ENCODE results near the gene DNAJB9.

DNAJB9 gene

DNA sequence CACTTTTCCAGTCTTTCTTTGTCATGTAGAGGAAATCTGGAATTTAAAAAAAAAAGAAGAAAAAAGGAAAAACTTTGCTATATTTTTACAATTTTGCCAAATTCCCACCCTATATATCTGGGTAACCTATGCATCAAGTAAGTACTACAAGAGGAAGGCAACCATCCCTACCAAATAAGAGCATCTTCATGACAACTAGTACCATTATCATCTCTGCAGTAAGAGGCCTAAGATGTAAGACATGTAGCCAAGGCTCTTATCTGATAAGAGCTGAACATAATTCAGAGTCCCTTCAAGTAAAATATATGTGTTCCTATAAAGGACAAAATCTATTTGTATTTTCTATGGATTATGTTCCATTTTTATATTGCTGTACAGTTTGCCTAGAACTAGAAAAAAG lies 3.7 kb upstream of the DNAJB9 start:
- no peak for DNase-seq (ENCODE audit: low read depth, low spot score)
- no peak overlapping the region for H3K27ac ChIP-seq

DNA sequence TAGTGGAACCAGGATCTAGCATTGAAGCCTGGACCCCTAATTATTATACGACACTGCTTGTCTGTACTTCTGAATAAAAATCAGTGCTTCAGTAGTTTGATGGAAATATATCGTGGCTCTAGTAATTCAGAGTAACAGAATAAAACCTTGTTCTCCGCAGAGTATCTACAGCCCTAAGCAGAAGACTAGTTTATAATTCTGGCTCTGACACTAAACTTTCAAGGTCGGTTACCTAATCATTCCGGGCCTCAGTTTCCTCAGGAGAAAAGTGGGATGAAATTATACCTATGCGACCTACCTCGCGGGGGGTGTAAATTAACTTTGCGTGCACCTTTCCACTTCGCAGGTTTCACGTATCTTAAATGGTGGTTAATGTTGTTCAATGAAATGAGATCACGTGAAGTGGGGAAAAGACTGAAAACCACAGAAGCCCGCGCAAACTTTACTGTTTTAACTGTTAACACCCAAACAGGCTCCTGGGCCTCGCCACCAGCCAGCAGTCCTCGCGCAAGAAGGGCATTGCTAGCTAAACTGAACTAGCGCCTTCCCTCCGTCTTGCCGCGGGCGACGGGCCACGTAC lies 783 bp upstream of the DNAJB9 start:
- DNase-seq (ENCODE audit: low read depth, low spot score) = no peak
- peak overlapping the region; percentile 86 for H3K27ac ChIP-seq

DNA sequence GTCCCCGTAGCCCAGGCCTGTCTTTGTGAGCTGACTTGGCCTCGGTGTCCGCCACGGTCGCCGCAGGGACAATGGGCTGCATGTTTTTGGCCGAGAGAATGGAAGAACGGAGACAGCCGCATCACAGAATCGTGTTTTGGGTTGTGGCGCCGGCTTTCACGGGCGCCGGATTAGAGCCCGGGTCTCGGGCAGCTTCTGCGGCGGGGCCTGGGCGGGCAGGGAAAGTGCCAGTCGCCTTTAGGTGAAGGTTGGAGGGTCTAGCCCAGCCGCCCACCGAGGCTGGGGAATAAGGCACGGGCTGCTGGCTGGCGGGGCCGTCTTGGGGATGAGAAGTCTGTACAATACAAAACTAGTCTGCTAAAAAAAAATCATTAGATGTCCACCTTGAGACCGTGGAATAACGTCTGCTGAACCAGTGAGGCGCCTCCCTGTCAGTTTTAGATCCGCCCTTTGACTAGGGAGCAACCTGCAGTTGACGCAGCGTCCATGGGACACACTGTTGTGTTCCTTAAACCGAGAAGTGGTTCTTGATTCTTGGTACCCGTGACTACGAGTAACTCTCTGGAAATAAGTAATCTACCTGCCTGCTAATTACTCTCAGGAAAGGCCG lies 577 bp downstream of the DNAJB9 start:
- DNase-seq (ENCODE audit: low read depth, low spot score) = no peak
- H3K27ac ChIP-seq = peak overlapping the region; percentile 86

DNA sequence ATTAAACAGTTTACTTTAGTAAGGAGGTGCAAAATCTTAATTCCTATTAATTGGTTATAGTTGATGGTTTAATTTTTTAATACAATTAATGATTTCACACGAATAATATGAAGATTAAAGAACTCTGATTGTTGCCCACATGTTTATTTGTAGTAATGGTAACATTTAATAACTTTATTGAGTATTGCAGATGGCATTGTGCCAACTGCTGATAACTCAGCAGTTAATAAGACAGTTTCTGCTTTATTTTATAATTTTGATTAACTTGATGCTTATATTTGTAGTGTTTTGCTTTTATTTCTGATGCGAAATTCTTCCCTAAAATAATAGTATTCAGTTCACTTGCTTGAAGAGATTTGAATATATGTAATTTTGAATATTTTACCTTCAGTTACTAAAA lies 2.8 kb downstream of the DNAJB9 start:
- DNase-seq (ENCODE audit: low read depth, low spot score) = no peak

GRCh38 chr7:108575156-108575555 lies 5.5 kb downstream of the DNAJB9 start:
- no peak for DNase-seq (ENCODE audit: low read depth, low spot score)
- H3K27ac ChIP-seq = no peak overlapping the region

More for the DNA sequence above, 2.8 kb downstream of the DNAJB9 start:
- H3K27ac ChIP-seq = no peak overlapping the region

DNA sequence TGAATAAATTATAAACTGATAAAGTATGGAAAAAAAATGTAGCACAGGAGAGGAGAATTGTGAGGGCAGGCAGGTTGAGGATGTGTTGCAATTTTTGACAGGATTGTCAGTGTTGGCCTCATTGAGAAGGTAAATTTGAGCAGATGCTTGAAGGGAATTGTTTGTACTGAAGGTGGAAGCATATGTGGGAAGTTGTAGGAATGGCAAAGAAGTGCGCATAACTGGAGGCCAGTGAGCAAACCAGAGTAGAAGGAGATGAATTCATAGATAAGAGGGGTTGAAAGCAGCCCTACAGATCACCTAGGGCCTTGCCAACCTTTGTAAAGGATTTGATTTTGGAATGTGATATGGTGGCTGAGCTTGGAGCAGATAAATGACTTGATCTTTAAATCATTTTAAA lies 6.4 kb downstream of the DNAJB9 start:
- no peak for DNase-seq (ENCODE audit: low read depth, low spot score)
- H3K27ac ChIP-seq = no peak overlapping the region

DNA sequence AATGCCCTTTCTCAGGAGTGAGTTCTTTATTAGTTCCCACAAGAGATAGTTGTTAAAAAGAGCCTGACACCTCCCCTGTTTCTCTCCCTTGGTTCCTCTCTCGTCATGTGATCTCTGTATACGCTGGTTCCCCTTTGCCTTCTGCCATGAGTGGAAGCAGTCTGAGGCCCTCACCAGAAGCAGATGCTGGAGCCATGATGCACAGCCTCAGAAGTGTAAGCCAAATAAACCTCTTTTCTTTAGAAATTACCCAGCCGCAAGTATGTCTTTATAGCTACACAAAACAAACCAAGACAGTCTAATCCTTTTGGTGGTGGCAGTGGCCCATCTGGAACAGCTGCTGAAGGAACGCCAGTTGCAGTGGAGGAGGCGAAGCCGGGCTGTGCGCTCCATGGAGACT lies 9.3 kb downstream of the DNAJB9 start:
- DNase-seq (ENCODE audit: low read depth, low spot score) = no peak
- H3K27ac ChIP-seq = no peak overlapping the region

GRCh38 chr7:108580298-108580697 lies 10.6 kb downstream of the DNAJB9 start:
- DNase-seq (ENCODE audit: low read depth, low spot score) = no peak
- H3K27ac ChIP-seq = no peak overlapping the region

DNA sequence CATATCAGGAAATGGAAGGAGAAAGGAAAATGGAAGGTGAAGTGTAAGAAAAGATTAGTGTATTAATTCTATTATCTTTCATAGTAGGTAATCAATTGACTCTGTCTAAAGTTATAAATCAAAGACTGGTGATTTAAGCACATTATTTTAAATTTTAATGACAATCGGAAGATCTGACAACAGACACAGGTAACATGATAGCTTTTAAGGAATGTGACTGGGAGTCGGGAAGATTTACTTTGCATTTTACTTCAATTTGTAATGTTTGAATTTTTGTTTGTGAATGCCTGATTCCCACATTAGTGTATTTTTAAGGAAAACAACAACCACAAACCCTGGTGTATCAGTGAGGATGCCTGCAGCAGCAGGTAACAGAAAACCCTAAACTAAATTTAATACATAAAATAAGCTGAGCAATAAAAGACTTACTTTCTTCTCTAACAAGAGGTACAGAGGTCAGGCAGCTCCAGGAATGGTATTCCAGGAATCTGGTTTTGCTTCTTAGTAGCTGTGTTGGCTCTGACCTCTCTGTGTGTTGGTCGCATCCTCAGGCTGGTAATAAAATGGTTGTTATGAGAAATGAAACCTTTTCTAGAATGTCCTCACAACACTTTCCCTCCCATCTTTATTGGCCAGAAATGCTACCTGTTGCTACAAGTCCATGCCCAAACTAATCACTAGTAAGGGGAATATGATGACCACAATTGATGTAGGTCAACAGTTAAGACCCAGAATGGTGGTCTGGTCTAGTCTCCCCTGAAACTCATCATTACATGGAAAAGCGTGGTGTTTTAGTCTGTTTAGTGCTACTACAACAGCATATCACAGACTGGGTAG lies 12.2 kb downstream of the DNAJB9 start:
- no peak overlapping the region for H3K27ac ChIP-seq
- DNase-seq (ENCODE audit: low read depth, low spot score) = no peak

DNA sequence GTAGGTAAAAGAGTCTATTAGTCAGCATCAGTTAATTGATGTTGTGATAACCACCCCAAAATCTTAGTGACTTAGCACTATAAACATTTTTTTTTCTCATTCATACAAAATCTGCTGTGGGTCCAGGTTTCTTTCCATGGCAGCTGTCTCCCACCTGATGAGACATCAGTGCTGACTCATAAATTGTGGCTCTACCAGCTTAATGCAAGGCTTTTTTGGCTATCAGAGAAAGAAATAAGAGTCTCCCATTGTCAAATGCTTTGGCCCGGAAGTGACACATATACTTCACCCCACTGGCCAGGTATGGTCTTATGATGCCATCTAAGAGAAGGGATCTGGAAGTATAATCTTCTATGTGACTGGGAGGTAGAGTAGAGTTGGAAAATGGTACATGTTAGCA lies 14.5 kb downstream of the DNAJB9 start:
- no peak for DNase-seq (ENCODE audit: low read depth, low spot score)
- no peak overlapping the region for H3K27ac ChIP-seq

DNA sequence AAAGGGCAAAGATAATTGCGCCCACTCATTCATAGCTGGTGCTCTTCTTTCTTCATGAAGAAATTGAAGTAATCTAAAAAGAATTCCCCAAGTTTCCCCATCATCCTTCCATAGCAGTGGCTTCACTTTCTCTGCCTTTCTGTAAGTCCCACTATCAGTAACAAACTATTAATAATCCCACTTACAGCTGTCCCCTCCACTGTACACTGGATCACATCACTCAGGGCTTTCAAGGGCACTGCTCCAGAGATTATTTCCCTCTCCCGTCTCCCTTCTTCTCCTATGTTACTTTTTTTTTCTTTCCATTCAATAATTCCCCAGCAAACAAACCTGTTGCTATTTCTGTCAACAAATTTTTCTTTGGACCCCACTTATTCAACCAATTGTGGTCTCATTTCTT lies 16.2 kb downstream of the DNAJB9 start:
- DNase-seq (ENCODE audit: low read depth, low spot score) = no peak
- no peak overlapping the region for H3K27ac ChIP-seq

DNA sequence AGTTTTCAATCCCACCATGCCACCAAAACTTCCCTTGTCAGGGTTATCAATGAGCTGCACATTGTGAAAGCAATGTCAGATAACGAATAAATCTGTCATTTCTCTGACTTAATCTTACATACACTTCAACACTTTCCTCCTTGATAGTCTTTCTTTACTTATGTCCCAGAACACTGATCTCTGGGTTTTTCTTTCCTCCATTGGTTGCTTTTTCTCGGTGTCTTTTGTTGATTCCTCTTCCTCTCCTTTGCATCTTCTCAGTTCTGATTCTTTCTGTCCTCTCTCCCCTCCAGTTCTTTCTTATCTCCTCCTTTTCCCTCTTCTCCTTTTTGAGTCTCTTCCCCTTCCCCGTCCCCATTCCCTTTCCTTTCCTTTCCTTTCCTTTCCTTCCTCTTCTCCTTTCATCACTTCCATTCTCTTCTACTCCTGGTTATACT lies 16.6 kb downstream of the DNAJB9 start:
- H3K27ac ChIP-seq = no peak overlapping the region
- DNase-seq (ENCODE audit: low read depth, low spot score) = no peak

- DNase-seq (ENCODE audit: low read depth, low spot score) = no peak
- no peak overlapping the region for H3K27ac ChIP-seq
Measured at GRCh38 chr7:108589199-108589598, 19.5 kb downstream of the DNAJB9 start.

DNA sequence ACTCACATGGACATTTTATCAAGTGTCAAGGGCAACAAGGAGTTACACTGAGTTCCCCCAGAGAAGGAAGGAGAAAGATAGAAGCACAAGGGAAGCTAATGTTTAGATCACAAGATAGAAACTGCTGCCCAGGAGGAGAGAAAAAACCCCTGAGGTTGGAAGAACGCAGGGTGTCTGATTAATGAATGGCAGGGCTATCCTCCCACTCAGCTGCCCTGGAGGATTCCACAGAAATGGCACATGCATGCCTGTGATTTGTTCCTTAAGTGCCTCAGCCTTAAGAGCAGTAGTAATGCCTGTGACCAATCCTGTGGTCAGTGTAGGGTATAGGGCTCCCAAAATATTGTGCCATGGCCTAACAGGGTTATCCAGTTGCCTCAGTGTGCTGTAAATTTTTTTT lies 20.2 kb downstream of the DNAJB9 start:
- DNase-seq (ENCODE audit: low read depth, low spot score) = no peak
- no peak overlapping the region for H3K27ac ChIP-seq

DNA sequence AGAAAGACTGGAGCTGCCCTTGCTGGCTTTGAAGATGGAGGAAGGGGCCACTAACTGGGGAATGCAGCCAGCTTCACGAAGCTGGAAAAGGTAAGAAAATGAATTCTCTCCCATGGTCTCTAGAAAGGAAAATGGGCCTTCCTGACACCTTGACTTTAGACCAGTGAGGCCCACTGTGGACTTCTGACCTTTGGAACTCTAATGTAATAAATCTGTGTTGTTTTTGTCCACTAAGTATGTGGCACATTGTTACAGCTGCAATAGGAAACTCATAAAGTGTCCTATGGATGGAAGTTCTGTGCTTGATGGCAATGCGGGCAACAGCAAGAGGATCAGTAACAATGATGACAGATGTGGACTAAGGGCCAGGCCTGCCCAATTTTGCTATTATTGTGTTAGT lies 20.9 kb downstream of the DNAJB9 start:
- no peak overlapping the region for H3K27ac ChIP-seq
- no peak for DNase-seq (ENCODE audit: low read depth, low spot score)

- H3K27ac ChIP-seq = no peak overlapping the region
- no peak for DNase-seq (ENCODE audit: low read depth, low spot score)
Measured at GRCh38 chr7:108592646-108593201, 23.1 kb downstream of the DNAJB9 start.

GRCh38 chr7:108596560-108596959 lies 26.9 kb downstream of the DNAJB9 start:
- DNase-seq (ENCODE audit: low read depth, low spot score) = no peak

DNA sequence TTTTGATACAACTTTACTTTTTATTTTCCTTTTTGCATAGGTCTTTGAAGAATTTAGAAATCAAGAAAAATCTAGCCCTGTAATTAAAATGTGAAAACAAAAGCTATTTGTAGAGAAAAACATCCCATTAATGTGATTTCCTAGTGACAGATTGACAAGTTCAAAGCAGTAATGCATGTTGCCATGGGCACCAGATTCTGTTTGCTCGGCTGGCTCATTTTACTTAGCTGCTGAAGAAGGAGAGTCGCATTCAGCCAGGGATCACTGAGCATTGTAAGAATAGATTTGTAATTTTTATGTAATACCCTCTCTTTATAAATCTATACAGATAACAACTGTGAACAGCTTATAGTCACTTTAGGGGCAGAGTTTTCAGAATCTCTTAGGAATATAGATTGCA lies 28.5 kb downstream of the DNAJB9 start:
- H3K27ac ChIP-seq = no peak overlapping the region
- no peak for DNase-seq (ENCODE audit: low read depth, low spot score)

More at GRCh38 chr7:108596560-108596959, 26.9 kb downstream of the DNAJB9 start:
- no peak overlapping the region for H3K27ac ChIP-seq

GRCh38 chr7:108598914-108599580 lies 29.4 kb downstream of the DNAJB9 start:
- H3K27ac ChIP-seq = no peak overlapping the region

DNA sequence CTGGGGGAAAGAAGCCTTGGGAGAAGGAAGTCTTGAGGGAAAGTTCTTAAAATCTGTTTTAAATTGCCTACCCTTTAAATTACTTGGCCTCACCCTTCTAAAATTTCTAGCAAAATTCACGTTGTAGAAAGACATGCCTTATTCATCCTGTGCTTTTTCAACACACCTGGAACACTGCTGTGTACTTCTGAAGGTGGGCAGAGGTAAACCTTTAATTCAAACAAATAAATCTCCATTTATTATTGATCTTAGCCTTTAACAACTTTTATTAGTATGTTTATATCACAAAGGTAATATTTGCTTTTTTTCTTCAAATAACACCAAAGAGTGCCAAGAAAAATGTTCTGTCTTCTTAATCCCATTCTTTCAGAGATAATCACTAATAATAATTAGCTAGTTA lies 30.7 kb downstream of the DNAJB9 start:
- no peak overlapping the region for H3K27ac ChIP-seq
- DNase-seq (ENCODE audit: low read depth, low spot score) = no peak

More at GRCh38 chr7:108598914-108599580, 29.4 kb downstream of the DNAJB9 start:
- DNase-seq (ENCODE audit: low read depth, low spot score) = no peak

Measured in epithelial cell of prostate (primary cell).